Measurements from ENCODE around the gene ATP10B. TPM values are rescaled to one million over a fixed set of nuclear protein-coding genes. Genes with fewer than 3 reads are reported as not detected.

ATP10B gene
- total RNA-seq, 1 donor from 2014 or later = not detected

GRCh38 chr5:160797020-160797419 is 55.0 kb downstream of the ATP10B start:
- no peaks in the 10 kb centered on the region for H3K9me3 Mint-ChIP-seq
- no peaks in the 10 kb centered on the region for H3K4me1 Mint-ChIP-seq
- H3K27ac Mint-ChIP-seq = no peak overlapping the region
- no peaks in the 10 kb centered on the region for H3K36me3 Mint-ChIP-seq (ENCODE audit: low read depth)
- no peaks in the 10 kb centered on the region for H3K27me3 Mint-ChIP-seq
- no peak overlapping the region for H3K4me3 Mint-ChIP-seq
- DNase-seq = no peak
- intact Hi-C loops (cut with micrococcal nuclease) = no loop called here

DNA sequence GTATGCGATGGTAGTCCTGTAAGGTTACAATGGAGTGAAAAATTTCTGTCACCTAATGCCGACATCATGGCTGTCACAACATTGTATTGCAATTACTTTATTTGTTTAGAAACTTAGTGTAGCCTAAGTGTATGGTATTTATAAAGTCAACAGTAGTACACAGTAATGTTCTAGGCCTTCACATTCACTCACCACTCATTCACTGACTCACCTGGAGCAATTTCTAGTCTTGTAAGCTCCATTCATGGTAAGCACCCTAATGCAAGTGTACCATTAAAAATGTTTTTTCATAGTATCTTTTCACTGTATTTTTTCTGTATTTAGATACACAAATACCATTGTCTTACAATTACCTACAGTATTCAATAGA is 58.5 kb downstream of the ATP10B start:
- Mint-ChIP-seq H3K4me3 (no peak overlapping the region), H3K36me3 (ENCODE audit: low read depth) (no peaks in the 10 kb centered on the region), H3K9me3 (no peaks in the 10 kb centered on the region), H3K4me1 (no peaks in the 10 kb centered on the region), H3K27me3 (no peaks in the 10 kb centered on the region), H3K27ac (no peak overlapping the region)
- intact Hi-C loops (cut with micrococcal nuclease) = no loop called here
- DNase-seq = no peak

DNA sequence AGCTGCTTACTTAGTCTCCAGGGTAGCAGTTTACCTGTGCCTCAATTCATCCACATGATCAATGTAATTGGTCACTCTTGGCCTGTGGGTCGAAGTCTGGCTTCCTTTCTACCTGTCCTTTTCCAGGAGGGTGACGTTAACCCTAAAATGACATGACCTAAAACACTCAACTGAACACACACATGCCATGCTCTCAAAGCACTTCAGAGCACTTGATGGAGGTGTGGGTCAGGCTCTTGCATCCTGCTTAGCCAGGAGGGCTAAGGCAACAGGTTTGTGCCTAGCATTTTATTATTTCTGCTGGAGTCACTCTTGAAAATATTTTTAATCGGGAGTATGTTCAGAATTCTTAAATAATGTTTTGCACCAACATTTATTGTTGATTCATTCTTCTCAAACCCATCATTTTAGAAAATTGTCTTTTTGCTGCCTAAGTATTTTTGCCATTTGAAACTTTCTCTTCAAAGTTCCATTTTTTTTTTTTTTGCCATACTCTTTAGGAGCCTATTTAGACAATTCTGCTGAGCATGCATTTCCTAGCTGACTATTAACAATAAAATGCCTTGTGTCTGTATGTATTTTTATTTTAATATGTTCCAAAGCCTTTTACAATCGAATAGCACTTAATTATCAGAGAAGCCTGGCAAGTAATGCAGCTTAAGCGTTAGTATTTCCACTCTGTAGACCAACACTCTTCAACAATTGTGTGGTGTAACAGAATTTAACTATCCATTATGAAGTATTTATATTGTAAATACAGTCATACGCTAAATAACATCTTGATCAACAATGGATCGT is 59.1 kb downstream of the ATP10B start:
- Mint-ChIP-seq H3K27me3 (no peaks in the 10 kb centered on the region), H3K4me1 (no peaks in the 10 kb centered on the region)
- intact Hi-C loops (cut with micrococcal nuclease) = no loop called here

DNA sequence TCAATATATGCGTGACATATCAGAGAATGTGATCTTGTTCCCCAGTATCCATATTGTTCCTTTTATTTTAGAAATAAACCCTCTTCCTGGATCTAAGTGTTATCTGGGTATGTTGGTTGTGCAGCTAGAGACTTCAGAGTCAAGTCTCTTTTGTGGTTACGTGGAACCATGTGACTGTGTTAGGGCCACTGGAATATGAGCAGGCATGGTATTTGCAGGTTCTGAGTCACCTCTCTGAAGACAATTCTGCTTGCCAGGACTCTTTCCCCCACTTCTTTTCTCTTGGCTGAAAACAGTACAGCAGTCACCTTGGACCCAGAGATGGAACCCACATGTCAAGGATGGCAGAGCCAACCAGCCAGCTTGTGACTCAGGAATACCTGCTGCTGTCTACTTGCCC is 59.7 kb downstream of the ATP10B start:
- intact Hi-C loops (cut with micrococcal nuclease) = no loop called here
- Mint-ChIP-seq H3K36me3 (ENCODE audit: low read depth) (no peaks in the 10 kb centered on the region), H3K27me3 (no peaks in the 10 kb centered on the region), H3K27ac (no peak overlapping the region), H3K4me3 (no peak overlapping the region), H3K4me1 (no peaks in the 10 kb centered on the region), H3K9me3 (no peaks in the 10 kb centered on the region)
- no peak for DNase-seq

More for the DNA sequence above, 59.1 kb downstream of the ATP10B start:
- no peak for DNase-seq
- no peaks in the 10 kb centered on the region for H3K36me3 Mint-ChIP-seq (ENCODE audit: low read depth)
- no peak overlapping the region for H3K4me3 Mint-ChIP-seq
- H3K27ac Mint-ChIP-seq = no peak overlapping the region
- H3K9me3 Mint-ChIP-seq = no peaks in the 10 kb centered on the region

DNA sequence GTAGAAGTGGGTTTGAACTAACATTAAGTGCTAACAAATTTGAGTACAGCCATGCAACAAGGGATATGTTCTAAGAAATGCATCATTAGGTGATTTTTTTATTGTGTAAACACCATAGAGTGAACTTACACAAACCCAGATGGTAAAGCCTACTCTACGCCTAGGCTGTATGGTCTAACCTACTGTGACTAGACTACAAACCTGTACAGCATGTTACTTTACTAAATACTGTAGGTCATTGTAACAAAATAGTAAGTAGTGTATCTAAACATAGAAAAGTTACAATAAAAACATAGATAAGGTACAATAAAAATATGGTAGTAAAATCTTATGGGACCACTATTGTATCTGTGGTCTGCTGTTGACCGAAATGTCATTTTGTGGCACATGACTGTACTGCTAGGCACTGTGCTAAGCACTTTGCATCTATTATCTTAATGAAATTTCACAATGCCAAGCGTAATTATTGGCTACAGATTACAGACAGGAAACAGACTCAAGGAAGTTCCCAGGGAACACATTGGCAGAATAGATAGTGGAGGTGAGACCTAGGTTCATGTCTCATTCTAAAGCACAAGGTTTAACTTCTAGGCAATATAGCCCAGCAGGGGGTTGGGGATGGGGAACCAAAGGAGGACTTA is 62.7 kb downstream of the ATP10B start:
- no peak overlapping the region for H3K4me3 Mint-ChIP-seq
- intact Hi-C loops (cut with micrococcal nuclease) = loop anchor here (5.0 kb wide), 1 partner anchor 352 kb away; no protein-coding TSS in a partner anchor
- no peak overlapping the region for H3K27ac Mint-ChIP-seq
- H3K9me3 Mint-ChIP-seq = no peaks in the 10 kb centered on the region
- peaks cover 2% of the 10 kb centered on the region for H3K27me3 Mint-ChIP-seq
- no peaks in the 10 kb centered on the region for H3K4me1 Mint-ChIP-seq
- no peak for DNase-seq
- no peaks in the 10 kb centered on the region for H3K36me3 Mint-ChIP-seq (ENCODE audit: low read depth)

DNA sequence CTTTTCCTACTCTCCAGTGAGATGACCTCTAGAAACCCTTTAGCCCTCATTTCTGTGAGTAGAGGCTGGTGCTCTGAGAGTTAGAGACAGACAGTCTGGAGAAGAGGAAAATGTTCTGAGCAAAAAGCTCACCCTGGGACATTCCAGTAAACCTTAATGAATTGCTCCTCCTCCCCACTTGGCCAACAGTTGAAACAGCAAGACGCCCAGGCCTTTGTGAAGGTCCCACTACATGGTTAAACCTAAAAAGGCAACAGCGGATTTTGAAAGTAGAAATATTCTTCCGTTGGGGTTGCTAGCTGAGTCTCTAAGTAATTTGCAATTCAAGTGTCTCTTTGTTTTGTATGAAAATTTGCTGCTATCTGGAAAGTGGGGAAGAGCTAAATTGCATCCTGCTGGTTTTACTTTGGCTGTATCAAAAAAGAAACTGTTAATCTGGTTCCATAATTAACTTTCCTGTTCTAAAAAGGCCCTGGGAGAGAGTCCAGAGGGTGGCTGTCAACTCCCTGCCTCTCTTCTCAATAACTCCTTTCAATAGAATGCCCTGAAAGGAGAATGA is 63.8 kb downstream of the ATP10B start:
- intact Hi-C loops (cut with micrococcal nuclease) = loop anchor here (5.0 kb wide), 1 partner anchor 351 kb away; no protein-coding TSS in a partner anchor
- Mint-ChIP-seq H3K27me3 (peaks cover 2% of the 10 kb centered on the region), H3K4me1 (no peaks in the 10 kb centered on the region), H3K9me3 (no peaks in the 10 kb centered on the region), H3K27ac (no peak overlapping the region), H3K36me3 (ENCODE audit: low read depth) (no peaks in the 10 kb centered on the region), H3K4me3 (no peak overlapping the region)
- no peak for DNase-seq

DNA sequence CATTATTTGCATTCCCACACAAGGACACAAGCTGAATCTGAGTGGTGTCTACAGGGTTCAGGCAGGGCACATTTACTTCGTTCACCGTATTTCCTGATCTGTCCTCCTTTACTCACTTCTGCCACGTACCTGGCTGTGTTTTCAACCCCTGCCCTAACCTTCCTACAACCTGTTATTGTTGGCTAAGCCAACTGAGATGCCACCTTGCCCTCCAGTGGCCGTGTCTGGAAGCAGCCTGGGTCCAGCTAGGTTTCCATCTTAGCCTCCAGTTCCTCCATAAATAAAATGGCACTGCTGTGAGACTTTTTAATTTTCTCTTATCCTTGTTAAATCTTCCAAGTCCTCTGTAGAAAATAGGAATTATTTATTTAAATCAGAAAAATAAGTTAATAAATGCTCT is 64.8 kb downstream of the ATP10B start:
- no peak overlapping the region for H3K27ac Mint-ChIP-seq
- H3K9me3 Mint-ChIP-seq = no peaks in the 10 kb centered on the region
- peak; percentile 63 for DNase-seq
- intact Hi-C loops (cut with micrococcal nuclease) = loop anchor here (1.0 to 5.0 kb wide), 2 partner anchors 278 to 350 kb away; no protein-coding TSS in a partner anchor
- no peak overlapping the region for H3K4me3 Mint-ChIP-seq
- H3K4me1 Mint-ChIP-seq = no peaks in the 10 kb centered on the region
- no peaks in the 10 kb centered on the region for H3K36me3 Mint-ChIP-seq (ENCODE audit: low read depth)
- peaks cover 2% of the 10 kb centered on the region for H3K27me3 Mint-ChIP-seq

DNA sequence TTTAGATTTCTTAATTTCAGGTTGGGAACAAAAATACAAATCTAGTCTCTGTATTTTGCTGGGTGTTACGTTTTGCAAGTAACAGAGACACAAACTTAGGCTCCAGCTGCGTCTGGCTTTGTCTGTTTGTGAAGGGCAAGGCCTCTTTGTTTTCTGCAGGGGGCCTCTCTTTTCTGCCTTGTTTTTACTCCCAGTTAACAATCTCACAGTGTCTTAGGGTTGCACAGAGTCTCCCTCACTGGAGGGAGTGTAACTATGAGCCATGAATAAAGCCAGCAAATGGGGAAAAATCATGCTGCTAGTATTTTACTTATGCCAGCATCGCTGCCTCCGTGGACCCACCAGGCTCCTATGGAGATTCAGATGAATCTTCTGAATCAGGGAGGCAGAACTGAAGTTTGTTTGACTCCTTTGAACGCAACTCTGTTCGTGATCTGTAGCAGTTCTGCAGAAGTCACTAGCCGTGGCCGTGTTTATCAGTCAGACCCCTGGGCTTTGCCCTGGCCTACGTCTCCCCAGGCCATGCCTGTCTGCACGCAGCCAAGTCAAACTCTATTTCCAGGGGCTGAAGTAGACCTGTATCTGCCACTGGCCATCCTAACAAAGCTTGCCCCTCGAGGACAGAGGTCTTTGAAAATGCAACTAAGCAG is 77.2 kb downstream of the ATP10B start:
- Mint-ChIP-seq H3K27ac (no peak overlapping the region), H3K4me1 (no peaks in the 10 kb centered on the region), H3K36me3 (ENCODE audit: low read depth) (no peaks in the 10 kb centered on the region), H3K4me3 (no peak overlapping the region), H3K9me3 (no peaks in the 10 kb centered on the region), H3K27me3 (no peaks in the 10 kb centered on the region)
- intact Hi-C loops (cut with micrococcal nuclease) = no loop called here
- DNase-seq = peak; percentile 31

DNA sequence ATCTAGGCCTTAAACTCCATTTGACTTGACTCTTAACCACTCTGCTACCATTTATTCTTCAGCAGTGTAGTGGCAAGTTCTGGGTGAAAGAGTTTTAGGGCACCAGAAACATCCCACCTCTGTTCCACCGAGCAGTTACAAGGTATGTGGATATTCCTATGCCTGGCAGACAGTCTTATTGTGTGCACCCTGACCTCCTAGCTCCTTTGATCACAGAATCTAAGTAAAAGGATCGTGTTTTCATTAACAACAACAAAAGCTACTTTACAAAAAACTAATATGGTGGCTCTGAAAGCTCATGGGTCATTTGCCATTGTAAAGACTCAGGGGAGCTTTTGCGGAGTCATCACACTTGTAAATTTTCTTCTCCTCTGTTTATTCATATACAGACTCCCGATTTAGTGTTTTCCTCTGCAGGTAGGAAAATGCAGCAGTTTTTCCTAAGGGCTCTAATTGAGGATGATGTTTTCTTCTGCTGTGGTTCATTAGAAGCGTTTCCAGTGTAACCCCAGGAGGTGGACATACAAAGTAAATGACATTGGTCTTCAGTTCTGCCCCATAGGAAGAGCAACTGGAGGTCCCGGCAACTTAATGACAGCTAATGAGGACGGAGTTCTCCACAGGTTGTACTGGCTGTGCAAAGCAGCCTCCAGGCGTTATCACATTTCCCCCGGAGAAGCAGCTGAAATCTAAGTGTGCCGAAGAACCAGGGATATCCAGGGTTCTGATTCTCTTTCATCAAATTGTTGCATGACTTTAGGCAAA is 78.2 kb downstream of the ATP10B start:
- Mint-ChIP-seq H3K27me3 (no peaks in the 10 kb centered on the region), H3K4me1 (no peaks in the 10 kb centered on the region), H3K9me3 (no peaks in the 10 kb centered on the region), H3K27ac (no peak overlapping the region), H3K4me3 (no peak overlapping the region), H3K36me3 (ENCODE audit: low read depth) (no peaks in the 10 kb centered on the region)
- intact Hi-C loops (cut with micrococcal nuclease) = no loop called here
- DNase-seq = no peak

GRCh38 chr5:160772854-160773253 is 79.2 kb downstream of the ATP10B start:
- no peak overlapping the region for H3K27ac Mint-ChIP-seq
- no peaks in the 10 kb centered on the region for H3K4me1 Mint-ChIP-seq
- no peaks in the 10 kb centered on the region for H3K9me3 Mint-ChIP-seq
- no peak for DNase-seq
- H3K36me3 Mint-ChIP-seq (ENCODE audit: low read depth) = no peaks in the 10 kb centered on the region
- intact Hi-C loops (cut with micrococcal nuclease) = no loop called here
- H3K4me3 Mint-ChIP-seq = no peak overlapping the region
- H3K27me3 Mint-ChIP-seq = no peaks in the 10 kb centered on the region

- Mint-ChIP-seq H3K36me3 (ENCODE audit: low read depth) (no peaks in the 10 kb centered on the region), H3K27me3 (no peaks in the 10 kb centered on the region), H3K4me1 (no peaks in the 10 kb centered on the region), H3K9me3 (no peaks in the 10 kb centered on the region), H3K4me3 (no peak overlapping the region), H3K27ac (no peak overlapping the region)
- DNase-seq = no peak
- intact Hi-C loops (cut with micrococcal nuclease) = no loop called here
Observed at GRCh38 chr5:160770718-160771117, 81.3 kb downstream of the ATP10B start.

DNA sequence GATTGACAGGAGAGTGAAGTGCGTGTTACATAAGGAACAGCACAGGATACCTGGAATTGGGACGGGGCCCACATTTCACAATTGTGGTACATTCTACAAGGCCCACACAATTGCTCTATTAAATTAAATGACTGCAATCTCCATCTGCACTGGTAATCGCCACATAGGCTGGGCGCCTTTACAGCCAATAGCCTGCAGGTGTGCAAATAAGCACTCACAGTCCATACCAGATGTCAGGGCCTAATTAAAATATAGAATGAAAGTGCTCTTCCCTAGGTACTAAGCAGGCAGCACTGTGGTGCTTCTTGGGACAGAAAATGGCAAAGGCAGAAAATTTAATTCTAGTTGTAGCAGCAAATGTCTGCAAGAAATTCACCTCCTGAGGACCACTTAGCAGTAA is 82.7 kb downstream of the ATP10B start:
- no peaks in the 10 kb centered on the region for H3K9me3 Mint-ChIP-seq
- no peaks in the 10 kb centered on the region for H3K4me1 Mint-ChIP-seq
- H3K27me3 Mint-ChIP-seq = no peaks in the 10 kb centered on the region
- intact Hi-C loops (cut with micrococcal nuclease) = no loop called here
- no peaks in the 10 kb centered on the region for H3K36me3 Mint-ChIP-seq (ENCODE audit: low read depth)
- no peak for DNase-seq
- H3K27ac Mint-ChIP-seq = no peak overlapping the region
- no peak overlapping the region for H3K4me3 Mint-ChIP-seq

GRCh38 chr5:160767062-160767461 is 84.9 kb downstream of the ATP10B start:
- H3K36me3 Mint-ChIP-seq (ENCODE audit: low read depth) = no peaks in the 10 kb centered on the region
- H3K27ac Mint-ChIP-seq = no peak overlapping the region
- H3K27me3 Mint-ChIP-seq = no peaks in the 10 kb centered on the region
- intact Hi-C loops (cut with micrococcal nuclease) = no loop called here
- H3K4me3 Mint-ChIP-seq = no peak overlapping the region
- no peaks in the 10 kb centered on the region for H3K9me3 Mint-ChIP-seq
- no peak for DNase-seq
- H3K4me1 Mint-ChIP-seq = no peaks in the 10 kb centered on the region
